Psoas muscle (tissue), 8 donors: ENCODE results near the gene TNS3. TPM values are rescaled to one million over a fixed set of nuclear protein-coding genes. Genes with fewer than 3 reads are reported as not detected.

Source experiments
- ATAC-seq, 4 donors: fragments of 200-7000 bp; cut with Tn5 transposase; one replicate each; pipeline ENCODE4 v1.9.1; 2020; ENCODE audit warnings: moderate library complexity in 3 of 4, mild to moderate bottlenecking in 2 of 4
- DNase-seq, 2 donors: peaks; one replicate each; pipeline ENCODE4 v3.0.0-alpha.2; 2020
- H3K27ac ChIP-seq: fragments of 200-600 bp; one replicate; pipeline ENCODE4 v1.8.0; 2022
- H3K27me3 ChIP-seq, 3 donors: fragments of 200-600 bp in 1 of 3; one replicate each; pipeline versions ENCODE4 v1.6.1 to v1.8.0; 2013 to 2022; ENCODE audit warnings: low read length in 2 of 3, mild to moderate bottlenecking in 2 of 3, moderate library complexity in 1 of 3; ENCODE audit not compliant: insufficient read depth in 3 of 3
- H3K36me3 ChIP-seq, 2 donors: fragments of 200-600 bp in 1 of 2; one replicate each; pipeline versions ENCODE4 v1.6.1 to v1.8.0; 2013 to 2022; ENCODE audit warnings: low read depth in 1 of 2, mild to moderate bottlenecking in 1 of 2, moderate library complexity in 1 of 2; ENCODE audit not compliant: insufficient read depth in 1 of 2
- H3K4me1 ChIP-seq: fragments of 200-600 bp; one replicate; pipeline ENCODE4 v1.8.0; 2022
- H3K4me3 ChIP-seq: fragments of 200-600 bp; one replicate; pipeline ENCODE4 v1.8.0; 2022; ENCODE audit warnings: mild to moderate bottlenecking
- H3K9me3 ChIP-seq: fragments of 200-600 bp; one replicate; pipeline ENCODE4 v1.8.0; 2022
- CTCF ChIP-seq: fragments of 200-600 bp; IDR thresholded peaks from one replicate; pipeline ENCODE4 v1.8.0; 2022; ENCODE audit warnings: antibody characterized with exemption
- WGBS, 3 donors: extraction: QIAGEN DNeasy Blood & Tissue Kit; methylation state at CpG; one replicate each; pipeline versions ENCODE4 v1.1.6 to v1.1.7; 2013; 5-methylcytosine and 5-hydroxymethylcytosine counted together
- intact Hi-C, 2 donors: fragments of 100-400 bp; cut with DNase I; formaldehyde crosslinking; loops; one replicate each; pipeline versions ENCODE4 v1.11.0 to v1.14.2; 2022
- polyA plus RNA-seq, 3 donors: library from polyadenylated mRNA; stranded (reverse); fragments of 200-250 nt; gene quantifications; one replicate each; pipeline ENCODE4 v1.2.3, GENCODE V29; 2013
- total RNA-seq, 4 donors: library from RNA; stranded (reverse); fragmentation: NEBNext Ultra II Directional in 2 of 4; extraction: Animal tissue kit (Norgen Biotek cat#: 25700) in 2 of 4; gene quantifications; one replicate each; pipeline versions ENCODE4 v1.2.1 to v1.2.4, GENCODE V29; 2021 to 2023
- donor health status: healthy with polysubstance abuse.
- donor health status: DM: no; HTN: no; CAD: no; lungs with moderate emphysema.
- donor health status: Bipolar disorder and iron deficiency.
- donor health status: healthy.
- donor health status: DM: yes; HTN: yes; CAD: no.
- donor health status: DM: no; HTN: no; CAD: no.
- donor health status: DM: no; HTN: no; CAD: no.
- donor health status: DM: yes; HTN: yes; CAD: no.

The TNS3 gene
- total and polyA plus RNA-seq, 7 donors, result 11.5 to 75.3 (median 35.0) TPM

- Histone ChIP-seq H3K36me3 (peaks cover 0 to 17% of the 10 kb centered on the region in 2 donors), H3K27me3 (no peaks in the 10 kb centered on the region), H3K4me1 (peaks cover 37% of the 10 kb centered on the region), H3K4me3 (no peak overlapping the region), H3K9me3 (no peaks in the 10 kb centered on the region), H3K27ac (peak overlapping the region; percentile 46)
- ATAC-seq (no peak), DNase-seq (no peak)
- no peak for TF ChIP-seq CTCF
- WGBS, 3 donors, result 97 to 100% (median 100%) methylated on average over 1 of the region's 1 CpG
- intact Hi-C loops, result loop anchor here in 1 of 2 donors (5.0 kb wide), 1 partner anchor 34 kb away; no protein-coding TSS in a partner anchor
Observed at GRCh38 chr7:47371317-47371716, 210.6 kb downstream of the TNS3 start.

- 36 to 49% (median 37%) methylated on average over 15 of the region's 15 CpGs for WGBS, 3 donors
- TF ChIP-seq CTCF, result no peak
- DNase-seq (no peak), ATAC-seq (peak in 3 of 4 donors; percentile 54 to 70 (median 58))
- intact Hi-C loops, result loop anchor here in 1 of 2 donors (5.0 kb wide), 1 partner anchor 33 kb away; no protein-coding TSS in a partner anchor
- Histone ChIP-seq H3K27me3 (no peaks in the 10 kb centered on the region), H3K4me3 (no peak overlapping the region), H3K4me1 (peaks cover 31% of the 10 kb centered on the region), H3K9me3 (no peaks in the 10 kb centered on the region), H3K27ac (peak overlapping the region; percentile 46), H3K36me3 (peaks cover 0 to 17% of the 10 kb centered on the region in 2 donors)
Observed at GRCh38 chr7:47370461-47371042, 211.4 kb downstream of the TNS3 start.

- peaks cover 0 to 17% of the 10 kb centered on the region in 2 donors for H3K36me3 ChIP-seq
- ATAC-seq (no peak), DNase-seq (no peak)
- H3K27ac ChIP-seq, result no peak overlapping the region
- H3K4me1 ChIP-seq, result peaks cover 23% of the 10 kb centered on the region
- H3K4me3 ChIP-seq, result no peak overlapping the region
- H3K9me3 ChIP-seq, result no peaks in the 10 kb centered on the region
- WGBS, 3 donors, result 96 to 100% (median 97%) methylated on average over 3 of the region's 3 CpGs
- H3K27me3 ChIP-seq, result no peaks in the 10 kb centered on the region
- intact Hi-C loops, result loop anchor here in 1 of 2 donors (5.0 kb wide), 1 partner anchor 32 kb away; no protein-coding TSS in a partner anchor
- TF ChIP-seq CTCF, result no peak
Observed at GRCh38 chr7:47369736-47370135, 212.2 kb downstream of the TNS3 start.

- Histone ChIP-seq H3K27ac (no peak overlapping the region), H3K9me3 (no peaks in the 10 kb centered on the region), H3K4me3 (no peak overlapping the region), H3K36me3 (peaks cover 0 to 17% of the 10 kb centered on the region in 2 donors), H3K4me1 (peaks cover 12% of the 10 kb centered on the region), H3K27me3 (no peaks in the 10 kb centered on the region)
- DNase-seq, result no peak
- intact Hi-C loops, result no loop called here
- 91 to 95% (median 92%) methylated on average over 18 of the region's 18 CpGs for WGBS, 3 donors
- ATAC-seq, result no peak
- no peak for TF ChIP-seq CTCF
Observed at GRCh38 chr7:47368190-47368812, 213.6 kb downstream of the TNS3 start.
